ENCODE measurements around the gene MIER3. TPM values are rescaled to one million over a fixed set of nuclear protein-coding genes. Genes with fewer than 3 reads are reported as not detected.

Gene MIER3
- total and polyA plus RNA-seq, 9 of the 15 experiments (the other 6 are each of a cell fraction or from before 2014, with no cell fraction given): 4.1 to 29.3 (median 13.0) TPM

GRCh38 chr5:56909294-56910209, 42.4 kb downstream of the MIER3 start, which contains the start of gene SETD9 (continued):
- no peak for TF ChIP-seq TSHZ1 (CRISPR knock-in tag; IDR thresholded peaks at IDR 0.05)
- TF ChIP-seq YY1 (IDR thresholded peaks at IDR 0.05; ENCODE audit: borderline replicate concordance in 1 of 3, control insufficient read depth in 1 of 3, extremely low read depth in 1 of 3, insufficient read depth in 3 of 3, insufficient read length in 1 of 3, insufficient replicate concordance in 2 of 3, low read depth in 1 of 3, low read length in 2 of 3): peak in 2 of 3 experiments; percentile 75 to 86
- no peak for TF ChIP-seq ZBTB12 (CRISPR knock-in tag; IDR thresholded peaks at IDR 0.05)
- peak; percentile 81; the same call in 1 of the 2 replicates for TF ChIP-seq ZBTB17 (CRISPR knock-in tag; IDR thresholded peaks at IDR 0.05)
- TF ChIP-seq ETV1 (tag; conservative IDR thresholded peaks at IDR 0.05; ENCODE audit: low read depth): peak; percentile 88
- peak; percentile 87 for TF ChIP-seq RBM39 (optimal IDR thresholded peaks at IDR 0.05; ENCODE audit: low read depth, low read length)
- TF ChIP-seq ZNF232 (CRISPR knock-in tag; IDR thresholded peaks at IDR 0.05): no peak
- TF ChIP-seq PHF8 (IDR thresholded peaks at IDR 0.05; ENCODE audit: borderline replicate concordance, low read length): peak; percentile 99; the same call in 1 of the 2 replicates
- TF ChIP-seq ESRRB (CRISPR knock-in tag; IDR thresholded peaks at IDR 0.05; ENCODE audit: borderline replicate concordance): no peak
- no peak for TF ChIP-seq MCM3 (IDR thresholded peaks at IDR 0.05)
- no peak for TF ChIP-seq NR4A1 (CRISPR knock-in tag; IDR thresholded peaks at IDR 0.05)
- TF ChIP-seq NR4A1 (tag; IDR thresholded peaks at IDR 0.05): no peak
- peak; percentile 82 for TF ChIP-seq TBP (optimal IDR thresholded peaks at IDR 0.05; ENCODE audit: low read depth, low read length)
- no peak for TF ChIP-seq ZNF121 (CRISPR knock-in tag; conservative IDR thresholded peaks at IDR 0.05)
- no peak for TF ChIP-seq SMARCC2 (IDR thresholded peaks at IDR 0.05; ENCODE audit: low read depth)
- no peak for TF ChIP-seq GATAD2A (IDR thresholded peaks at IDR 0.05)
- no peak for TF ChIP-seq ZEB2 (IDR thresholded peaks at IDR 0.05)
